HEK293 (cell line): ENCODE data around the gene WDR18.

Experiments
- CTCF ChIP-seq: fragments of 450-650 bp; formaldehyde crosslinking; IDR thresholded peaks from 2 replicates; pipeline ENCODE4 v1.5.1; 2016; ENCODE audit warnings: missing biosample characterization, missing genetic modification characterization
- HOXA7 ChIP-seq: sonication (generic); formaldehyde crosslinking; IDR thresholded peaks from 2 replicates; pipeline ENCODE4 v1.8.1; 2022; ENCODE audit warnings: missing genetic modification reagents, borderline replicate concordance
- HOXC10 ChIP-seq: sonication (generic); formaldehyde crosslinking; IDR thresholded peaks from 2 replicates; pipeline ENCODE4 v1.8.1; 2023; ENCODE audit warnings: mild to moderate bottlenecking, missing genetic modification reagents
- YY1 ChIP-seq: fragments of 450-650 bp; formaldehyde crosslinking; IDR thresholded peaks from 2 replicates; pipeline ENCODE4 v1.5.1; 2018; ENCODE audit warnings: missing biosample characterization, missing genetic modification characterization
- ZBTB17 ChIP-seq: fragments of 450-650 bp; formaldehyde crosslinking; IDR thresholded peaks from 2 replicates; pipeline ENCODE4 v1.5.1; 2016; ENCODE audit warnings: missing biosample characterization, missing genetic modification characterization
- ZNF311 ChIP-seq: fragments of 450-650 bp; formaldehyde crosslinking; IDR thresholded peaks from 2 replicates; pipeline ENCODE4 v1.5.1; 2017; ENCODE audit warnings: missing biosample characterization, missing genetic modification characterization, borderline replicate concordance
- ZNF48 ChIP-seq: fragments of 450-650 bp; formaldehyde crosslinking; IDR thresholded peaks from 2 replicates; pipeline ENCODE4 v1.5.1; 2016; ENCODE audit warnings: missing biosample characterization, missing genetic modification characterization
- ZNF488 ChIP-seq: fragments of 450-650 bp; formaldehyde crosslinking; IDR thresholded peaks from 2 replicates; pipeline ENCODE4 v1.5.1; 2016; ENCODE audit warnings: missing biosample characterization, missing genetic modification characterization
- ZNF610 ChIP-seq: fragments of 450-650 bp; formaldehyde crosslinking; IDR thresholded peaks from 2 replicates; pipeline ENCODE4 v1.5.1; 2016; ENCODE audit warnings: missing biosample characterization, missing genetic modification characterization, borderline replicate concordance

DNA sequence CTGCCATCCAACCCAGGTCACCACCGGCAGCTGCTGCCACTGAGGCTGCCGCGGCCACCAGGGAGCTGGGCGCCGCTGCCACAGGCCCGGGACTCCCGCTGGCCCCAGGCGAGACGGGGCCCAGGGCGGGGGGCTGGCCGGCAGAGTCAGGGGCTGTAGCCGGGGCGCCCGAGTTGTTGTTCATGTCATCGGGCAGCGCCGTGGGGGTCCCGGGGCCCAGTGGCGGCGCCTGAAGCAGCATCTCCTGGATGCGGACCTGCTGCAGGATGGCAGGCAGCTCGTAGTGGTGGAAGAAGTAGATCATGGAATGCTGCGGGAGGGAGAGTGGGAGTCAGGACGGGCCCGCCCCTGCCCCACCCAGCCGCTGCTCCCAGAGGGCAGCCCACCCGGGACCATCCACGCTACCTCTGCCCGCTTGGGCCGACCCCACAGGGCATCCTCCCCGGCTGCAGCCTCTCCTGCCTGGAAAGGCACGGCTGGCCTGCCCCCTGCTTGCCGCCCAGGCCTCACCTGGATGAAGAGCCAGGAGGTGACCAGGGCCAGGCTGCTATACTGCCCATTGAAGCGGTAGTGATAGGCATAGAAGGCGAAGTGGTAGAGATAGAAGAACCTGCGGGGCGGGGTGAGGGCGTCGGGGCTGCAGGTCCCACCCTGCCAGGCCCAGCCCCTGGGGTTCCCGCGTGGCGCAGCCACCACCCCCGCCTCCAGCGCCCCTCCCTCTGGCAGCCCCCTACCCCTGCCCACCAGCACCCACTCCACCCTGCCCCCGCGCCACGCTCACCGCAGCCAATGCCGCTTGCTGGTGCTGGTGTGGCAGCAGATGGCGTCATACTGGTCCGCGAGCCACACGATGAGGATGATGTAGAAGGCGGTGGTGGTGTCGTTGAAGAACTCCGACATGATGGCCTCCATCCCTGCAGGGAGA is 26.7 kb downstream of the WDR18 start:
- TF ChIP-seq YY1 (tag by site-specific recombination), result no peak
- TF ChIP-seq HOXC10 (CRISPR knock-in tag), result no peak
- TF ChIP-seq HOXA7 (CRISPR knock-in tag), result no peak
- TF ChIP-seq ZNF488 (tag by site-specific recombination), result no peak
- TF ChIP-seq CTCF (tag by site-specific recombination), result no peak
- no peak for TF ChIP-seq ZBTB17
- TF ChIP-seq ZNF311 (tag by site-specific recombination), result no peak
- TF ChIP-seq ZNF48 (tag by site-specific recombination), result no peak
- TF ChIP-seq ZNF610 (tag by site-specific recombination), result no peak
